Measurements from ENCODE around the gene OSBPL6.

The OSBPL6 gene

GRCh38 chr2:178237488-178238153, 43.3 kb downstream of the OSBPL6 start:
- no peak for DNase-seq (ENCODE audit: low read depth in 3 of 3, low spot score in 1 of 3)

GRCh38 chr2:178238154-178238521, 43.8 kb downstream of the OSBPL6 start:
- DNase-seq (ENCODE audit: low read depth in 3 of 3, low spot score in 1 of 3) = no peak

- DNase-seq (ENCODE audit: low read depth in 3 of 3, low spot score in 1 of 3) = no peak
Measured at GRCh38 chr2:178238750-178239149, 44.4 kb downstream of the OSBPL6 start.

GRCh38 chr2:178241844-178242551, 47.7 kb downstream of the OSBPL6 start:
- DNase-seq (ENCODE audit: low read depth in 3 of 3, low spot score in 1 of 3) = no peak

GRCh38 chr2:178242552-178242883, 48.2 kb downstream of the OSBPL6 start:
- no peak for DNase-seq (ENCODE audit: low read depth in 3 of 3, low spot score in 1 of 3)

GRCh38 chr2:178243961-178244360, 49.6 kb downstream of the OSBPL6 start:
- no peak for DNase-seq (ENCODE audit: low read depth in 3 of 3, low spot score in 1 of 3)

- no peak for DNase-seq (ENCODE audit: low read depth in 3 of 3, low spot score in 1 of 3)
Measured at GRCh38 chr2:178244777-178245176, 50.5 kb downstream of the OSBPL6 start.

- no peak for DNase-seq (ENCODE audit: low read depth in 3 of 3, low spot score in 1 of 3)
Measured at GRCh38 chr2:178246696-178247095, 52.4 kb downstream of the OSBPL6 start.

- no peak for DNase-seq (ENCODE audit: low read depth in 3 of 3, low spot score in 1 of 3)
Measured at GRCh38 chr2:178247250-178247649, 52.9 kb downstream of the OSBPL6 start.

GRCh38 chr2:178250429-178250828, 56.1 kb downstream of the OSBPL6 start:
- DNase-seq (ENCODE audit: low read depth in 3 of 3, low spot score in 1 of 3) = no peak

- no peak for DNase-seq (ENCODE audit: low read depth in 3 of 3, low spot score in 1 of 3)
Measured at GRCh38 chr2:178251151-178251955, 57.0 kb downstream of the OSBPL6 start.

- no peak for DNase-seq (ENCODE audit: low read depth in 3 of 3, low spot score in 1 of 3)
Measured at GRCh38 chr2:178256382-178257042, 62.2 kb downstream of the OSBPL6 start.

- no peak for DNase-seq (ENCODE audit: low read depth in 3 of 3, low spot score in 1 of 3)
Measured at GRCh38 chr2:178257127-178257526, 62.8 kb downstream of the OSBPL6 start.

GRCh38 chr2:178258916-178259315, 64.6 kb downstream of the OSBPL6 start:
- no peak for DNase-seq (ENCODE audit: low read depth in 3 of 3, low spot score in 1 of 3)

GRCh38 chr2:178263159-178263860, 69.0 kb downstream of the OSBPL6 start:
- DNase-seq (ENCODE audit: low read depth in 3 of 3, low spot score in 1 of 3) = no peak

GRCh38 chr2:178264211-178264610, 69.9 kb downstream of the OSBPL6 start:
- no peak for DNase-seq (ENCODE audit: low read depth in 3 of 3, low spot score in 1 of 3)

- no peak for DNase-seq (ENCODE audit: low read depth in 3 of 3, low spot score in 1 of 3)
Measured at GRCh38 chr2:178265851-178266250, 71.5 kb downstream of the OSBPL6 start.

GRCh38 chr2:178266445-178266844, 72.1 kb downstream of the OSBPL6 start:
- no peak for DNase-seq (ENCODE audit: low read depth in 3 of 3, low spot score in 1 of 3)

- no peak for DNase-seq (ENCODE audit: low read depth in 3 of 3, low spot score in 1 of 3)
Measured at GRCh38 chr2:178267660-178268059, 73.3 kb downstream of the OSBPL6 start.

- no peak for DNase-seq (ENCODE audit: low read depth in 3 of 3, low spot score in 1 of 3)
Measured at GRCh38 chr2:178268435-178268834, 74.1 kb downstream of the OSBPL6 start.

Measured in stimulated activated CD4-positive, alpha-beta T cell treated with anti-CD3 and anti-CD28 coated beads, TNF-alpha, amount 100 ng/mL, for 1 hour (primary cell).